HG03558 (cell line): ENCODE measurements around the gene TLCD2.
"Not testable (repeated sequence)": the region's sequence is repeated elsewhere in the genome, so short reads cannot be mapped to it uniquely, and the experiment has no call there.

Experiments
- ATAC-seq: cut with Tn5 transposase; IDR thresholded peaks from one replicate; pipeline ENCODE4 v1.9.1; 2021; ENCODE audit warnings: moderate number of reproducible peaks; ENCODE audit not compliant: unreplicated experiment; ENCODE audit errors: extremely low read depth

Gene TLCD2

GRCh38 chr17:1718362-1719165 lies 8.4 kb upstream of the TLCD2 start:
- ATAC-seq: no peak

GRCh38 chr17:1716912-1717695 lies 6.9 kb upstream of the TLCD2 start:
- ATAC-seq: no peak

GRCh38 chr17:1716076-1716911 lies 6.1 kb upstream of the TLCD2 start:
- peak; percentile 69 for ATAC-seq

- ATAC-seq: no peak
These were observed 5.6 kb upstream of the TLCD2 start for GRCh38 chr17:1715803-1716075.

- ATAC-seq: no peak
These were observed 5.0 kb upstream of the TLCD2 start for GRCh38 chr17:1714980-1715802.

DNA sequence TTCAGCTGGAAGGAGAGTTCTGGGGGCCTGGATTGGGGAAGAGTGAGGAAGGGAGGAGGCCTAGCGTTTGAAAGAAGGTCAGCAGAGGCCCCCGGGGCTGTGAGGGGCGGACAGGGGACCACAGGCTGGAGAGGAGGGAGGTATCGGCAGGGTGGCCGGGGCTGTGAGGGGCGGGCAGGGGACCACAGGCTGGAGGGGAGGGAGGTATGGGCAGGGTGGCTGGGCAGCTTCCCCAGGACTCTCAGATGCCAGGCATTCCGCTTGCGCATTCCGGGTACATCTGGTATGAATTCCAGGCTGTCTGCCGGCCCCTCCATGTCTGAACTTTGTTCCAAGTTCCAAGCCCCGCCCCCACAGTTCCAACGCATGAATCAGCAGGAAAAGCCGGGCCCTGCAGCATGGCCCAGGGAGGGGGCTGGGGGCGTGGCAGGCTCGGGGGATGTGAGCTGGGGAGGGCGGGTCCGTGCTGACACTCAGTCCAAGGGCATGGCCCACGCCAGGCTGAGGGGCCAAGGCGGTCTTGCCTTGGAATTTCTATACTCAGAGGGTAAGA lies 4.3 kb upstream of the TLCD2 start:
- no peak for ATAC-seq

GRCh38 chr17:1713878-1714426 lies 3.8 kb upstream of the TLCD2 start:
- no peak for ATAC-seq

- ATAC-seq: no peak
These were observed 3.1 kb upstream of the TLCD2 start for GRCh38 chr17:1713160-1713877.

- no peak for ATAC-seq
These were observed 2.1 kb upstream of the TLCD2 start for GRCh38 chr17:1712271-1712670.

GRCh38 chr17:1711804-1712203 lies 1.6 kb upstream of the TLCD2 start:
- ATAC-seq: no peak

DNA sequence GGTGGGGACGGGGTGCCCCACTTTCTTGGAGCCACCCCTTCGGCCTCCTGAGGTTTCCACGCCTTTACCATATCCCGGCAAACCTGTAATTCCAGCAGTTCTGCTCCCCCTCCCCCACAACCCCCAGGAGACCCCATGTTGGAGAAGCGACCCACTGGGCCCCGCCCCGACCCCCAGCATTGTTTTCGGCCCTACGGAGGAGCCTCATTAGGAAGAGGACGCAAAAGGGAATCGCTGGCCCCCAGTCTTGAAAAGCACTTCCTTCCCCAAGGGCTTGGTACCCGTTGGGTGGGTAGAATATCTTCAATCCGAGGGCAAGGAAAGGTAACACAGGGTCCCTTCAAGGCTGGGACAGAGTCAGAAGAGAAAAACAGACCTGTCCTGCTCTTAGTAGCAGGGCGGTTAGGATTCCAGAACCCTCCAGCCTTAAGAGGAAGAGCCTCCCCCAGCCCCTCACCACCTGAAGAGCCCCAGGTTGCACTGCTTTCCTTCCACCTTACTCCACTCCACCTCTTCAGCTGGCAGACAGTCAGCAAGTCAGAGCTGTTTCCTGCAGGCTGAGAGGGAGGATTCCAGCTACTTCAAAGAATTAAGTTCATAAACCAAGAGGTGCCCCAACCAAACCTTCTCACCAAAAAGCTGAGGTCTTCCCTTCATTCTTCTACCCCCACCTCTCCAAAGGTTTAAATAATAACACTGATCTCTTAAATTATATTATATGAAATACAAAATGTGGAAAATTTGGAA lies 803 bp upstream of the TLCD2 start:
- no peak for ATAC-seq

GRCh38 chr17:1709403-1709951 lies 700 bp downstream of the TLCD2 start:
- no peak for ATAC-seq

DNA sequence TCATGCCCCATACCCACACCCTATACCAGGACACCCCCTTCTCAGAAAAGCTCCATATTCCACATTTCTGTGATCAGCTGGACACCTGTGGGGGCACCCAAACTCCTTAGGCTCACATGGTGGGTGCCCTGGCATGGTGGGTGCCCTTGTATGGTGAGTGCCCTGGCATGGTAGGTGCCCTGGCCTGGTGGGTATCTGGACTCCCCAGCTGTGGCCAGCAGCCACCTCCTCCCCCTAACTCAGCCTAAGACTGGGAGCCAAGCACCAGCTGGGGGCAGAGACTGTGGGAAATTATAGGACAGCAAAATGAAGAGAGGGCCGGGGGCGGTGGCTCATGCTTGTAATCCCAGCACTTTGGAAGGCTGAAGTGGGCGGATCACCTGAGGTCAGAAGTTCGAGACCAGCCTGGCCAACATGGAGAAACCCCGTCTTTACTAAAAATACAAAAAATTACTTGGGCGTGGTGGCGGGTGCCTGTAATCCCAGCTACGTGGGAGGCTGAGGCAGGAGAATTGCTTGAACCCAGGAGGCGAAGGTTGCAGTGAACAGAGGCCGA lies 1.3 kb downstream of the TLCD2 start:
- ATAC-seq: not testable (repeated sequence)

DNA sequence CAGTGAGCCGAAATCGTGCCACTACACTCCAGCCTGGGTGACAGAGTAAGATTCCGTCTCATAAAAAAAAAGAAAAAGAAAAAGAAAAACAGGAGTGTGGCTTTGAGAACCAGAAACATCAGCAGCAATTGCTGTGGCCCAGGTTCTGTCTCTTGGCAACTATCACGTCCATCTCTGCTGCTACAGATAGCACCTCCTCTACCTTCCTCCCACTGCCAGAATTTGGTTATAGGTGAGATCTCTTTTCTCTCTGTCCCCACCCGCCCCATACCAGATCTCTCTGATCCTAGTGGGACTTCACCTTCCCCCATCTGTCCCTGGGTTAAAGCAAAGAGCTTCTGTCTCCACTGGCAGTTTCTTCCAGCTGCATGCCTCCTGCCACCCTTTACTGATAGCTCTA lies 3.1 kb downstream of the TLCD2 start:
- no peak for ATAC-seq

DNA sequence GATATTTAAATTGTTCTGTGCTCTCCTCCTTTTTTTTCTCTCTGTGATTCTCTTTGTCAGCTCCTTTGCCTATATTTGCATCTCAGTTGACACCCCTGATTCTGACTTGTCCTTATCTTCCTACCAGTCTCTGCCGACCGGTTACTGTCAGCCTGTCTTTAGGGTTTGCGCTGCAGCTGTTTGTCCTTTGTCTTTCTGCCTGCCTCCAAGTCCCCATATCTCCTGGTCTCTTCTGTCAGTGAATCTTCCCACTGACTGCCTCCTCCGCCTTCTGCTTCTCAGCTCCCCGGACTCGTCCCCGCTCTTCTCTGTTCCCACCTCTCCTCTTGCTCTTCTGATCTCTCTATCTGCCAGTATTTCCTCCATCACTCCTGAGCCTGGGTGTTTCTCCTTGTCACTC lies 5.2 kb downstream of the TLCD2 start:
- no peak for ATAC-seq

- ATAC-seq: no peak
These were observed 7.1 kb downstream of the TLCD2 start for GRCh38 chr17:1703063-1703462.

DNA sequence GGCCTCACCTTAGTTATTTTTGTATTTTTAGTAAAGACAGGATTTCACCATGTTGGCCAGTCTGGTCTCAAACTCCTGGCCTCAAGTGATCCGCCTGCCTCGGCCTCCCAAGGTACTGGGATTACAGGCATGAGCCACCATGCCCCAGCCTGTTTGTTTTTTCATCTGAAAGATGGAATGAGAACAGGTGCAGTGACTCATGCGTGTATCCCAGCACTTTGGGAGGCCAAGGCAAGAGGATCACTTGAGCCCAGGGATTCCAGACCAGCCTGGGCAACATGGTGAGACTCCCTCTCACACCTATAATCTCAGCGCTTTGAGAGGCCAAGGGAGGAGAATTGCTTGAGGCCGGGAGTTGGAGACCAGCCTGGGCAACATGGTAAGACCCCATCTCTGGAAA lies 10.3 kb downstream of the TLCD2 start:
- ATAC-seq: not testable (repeated sequence)

- no peak for ATAC-seq
These were observed 12.5 kb downstream of the TLCD2 start for GRCh38 chr17:1697681-1698080.
